H1 (cell line): ENCODE measurements around the gene NUTM2D. TPM values are rescaled to one million over a fixed set of nuclear protein-coding genes. Genes with fewer than 3 reads are reported as not detected.
"Not testable (repeated sequence)": the region's sequence is repeated elsewhere in the genome, so short reads cannot be mapped to it uniquely, and the experiment has no call there.

Experiments
- CTCF ChIA-PET: fragments of 300-600 bp; sonication (Branson Sonifier 250); formaldehyde crosslinking; loops from one replicate; lab custom pipeline; 2021; ENCODE audit not compliant: partially characterized antibody; lab: Charles Lee
- POLR2A ChIA-PET: fragments of 300-600 bp; sonication (Branson Sonifier 250); formaldehyde crosslinking; loops from one replicate; lab custom pipeline; 2021; ENCODE audit warnings: inconsistent platforms; ENCODE audit not compliant: partially characterized antibody; lab: Charles Lee
- DNase-seq, 2 experiments: peaks; one replicate each; pipeline versions ENCODE4 v3.0.0 to v3.0.0-alpha.2; 2010 to 2022; ENCODE audit warnings: low spot score in 2 of 2, low read depth in 1 of 2, mixed read lengths in 1 of 2
- FAIRE-seq: peaks from 2 replicates; lab custom pipeline; 2011; peaks lifted over from hg19 to GRCh38; lab: Jason Lieb, UNC
- H2AFZ ChIP-seq: 2 replicates; pipeline ENCODE4 v1.8.1; 2012; ENCODE audit warnings: low read length, inconsistent platforms
- H2AK5ac ChIP-seq: 2 replicates; pipeline ENCODE4 v1.6.1; 2013; ENCODE audit warnings: low read depth, low read length
- H2BK120ac ChIP-seq: replicated peaks from 2 replicates; pipeline ENCODE3; 2013; ENCODE audit warnings: low read depth, low read length, inconsistent platforms
- H2BK12ac ChIP-seq: 2 replicates; pipeline ENCODE4 v1.6.1; 2013; ENCODE audit warnings: low read depth, low read length
- H2BK15ac ChIP-seq: 2 replicates; pipeline ENCODE4 v1.6.1; 2013; ENCODE audit warnings: low read length
- H2BK20ac ChIP-seq: 2 replicates; pipeline ENCODE4 v1.6.1; 2013; ENCODE audit warnings: low read length
- H2BK5ac ChIP-seq: 2 replicates; pipeline ENCODE4 v1.6.1; 2013; ENCODE audit warnings: low read depth, low read length
- H3K14ac ChIP-seq: 2 replicates; pipeline ENCODE4 v1.6.1; 2013; ENCODE audit warnings: inconsistent platforms; ENCODE audit not compliant: insufficient read length
- H3K18ac ChIP-seq: 2 replicates; pipeline ENCODE4 v1.6.1; 2013; ENCODE audit warnings: low read length; ENCODE audit errors: extremely low read depth
- H3K23ac ChIP-seq: 2 replicates; pipeline ENCODE4 v1.6.1; 2013; ENCODE audit warnings: inconsistent platforms; ENCODE audit not compliant: insufficient read length
- H3K23me2 ChIP-seq: 2 replicates; pipeline ENCODE4 v1.6.1; 2013; ENCODE audit warnings: low read depth, low read length
- H3K27ac ChIP-seq: 2 replicates; pipeline ENCODE4 v1.6.1; 2011; ENCODE audit warnings: low read depth, low read length, inconsistent platforms
- H3K27me3 ChIP-seq, 4 experiments: replicated peaks in 1 of 4; 1 replicate in 1 of 4; 2 replicates in 3 of 4; pipeline versions ENCODE4 v1.6.1 to v1.8.1; 2011 to 2013; ENCODE audit warnings: low read length in 3 of 4, mild to moderate bottlenecking in 3 of 4, inconsistent platforms in 2 of 4, mixed read lengths in 2 of 4, moderate library complexity in 1 of 4; ENCODE audit not compliant: control insufficient read depth in 3 of 4, insufficient read depth in 3 of 4; ENCODE audit errors: extremely low read depth in 1 of 4
- H3K36me3 ChIP-seq, 4 experiments: 2 replicates each; pipeline versions ENCODE4 v1.6.1 to v1.8.1; 2011 to 2013; ENCODE audit warnings: mild to moderate bottlenecking in 4 of 4, low read length in 3 of 4, moderate library complexity in 2 of 4, control low read depth in 1 of 4, inconsistent platforms in 1 of 4; ENCODE audit not compliant: insufficient read depth in 4 of 4, control insufficient read depth in 2 of 4
- H3K4ac ChIP-seq: replicated peaks from 2 replicates; pipeline ENCODE3; 2013; ENCODE audit warnings: low read length, low read depth, mixed read lengths, inconsistent platforms; ENCODE audit not compliant: insufficient read length
- H3K4me1 ChIP-seq, 4 experiments: replicated peaks in 1 of 4; 1 replicate in 1 of 4; 2 replicates in 3 of 4; pipeline versions ENCODE4 v1.6.1 to v1.8.1; 2011 to 2013; ENCODE audit warnings: low read length in 3 of 4, inconsistent platforms in 2 of 4, mixed read lengths in 1 of 4; ENCODE audit not compliant: insufficient read depth in 4 of 4, control insufficient read depth in 3 of 4
- H3K4me2 ChIP-seq, 2 experiments: 2 replicates each; pipeline versions ENCODE4 v1.6.1 to v1.8.1; 2011 to 2013; ENCODE audit warnings: low read depth in 2 of 2, low read length in 2 of 2, control low read depth in 1 of 2, inconsistent platforms in 1 of 2, mild to moderate bottlenecking in 1 of 2; ENCODE audit not compliant: insufficient read depth in 1 of 2
- H3K4me3 ChIP-seq, 4 experiments: fragments of 200-600, 300-600 bp in 1 of 4; sonication (generic), shearing (Covaris generic), sonication (Bioruptor Twin) in 1 of 4; 2 replicates each; pipeline versions ENCODE4 v1.5.1 to v1.8.1; 2011 to 2016; ENCODE audit warnings: low read length in 4 of 4, low read depth in 3 of 4, control low read depth in 2 of 4, inconsistent platforms in 2 of 4, mild to moderate bottlenecking in 2 of 4, mixed read lengths in 1 of 4, moderate library complexity in 1 of 4; ENCODE audit not compliant: insufficient read depth in 2 of 4; ENCODE audit errors: extremely low read depth in 1 of 4
- H3K56ac ChIP-seq: replicated peaks from 2 replicates; pipeline ENCODE3; 2013; ENCODE audit warnings: low read depth, mild to moderate bottlenecking, mixed read lengths, low read length, inconsistent platforms; ENCODE audit not compliant: insufficient read length
- H3K79me1 ChIP-seq: 2 replicates; pipeline ENCODE4 v1.6.1; 2013; ENCODE audit warnings: low read depth, low read length, control low read depth
- H3K79me2 ChIP-seq, 2 experiments: 2 replicates each; pipeline versions ENCODE4 v1.6.1 to v1.8.1; 2012 to 2013; ENCODE audit warnings: low read length in 2 of 2, mild to moderate bottlenecking in 2 of 2, inconsistent platforms in 1 of 2; ENCODE audit not compliant: insufficient read depth in 2 of 2, control insufficient read depth in 1 of 2
- H3K9ac ChIP-seq, 4 experiments: replicated peaks in 1 of 4; 1 replicate in 1 of 4; 2 replicates in 3 of 4; pipeline versions ENCODE4 v1.6.1 to v1.8.1; 2011 to 2013; ENCODE audit warnings: low read depth in 3 of 4, low read length in 3 of 4, control low read depth in 2 of 4, mild to moderate bottlenecking in 2 of 4, moderate library complexity in 2 of 4, inconsistent platforms in 1 of 4; ENCODE audit errors: extremely low read depth in 1 of 4
- H3K9me3 ChIP-seq, 2 experiments: 2 replicates each; pipeline versions ENCODE4 v1.6.1 to v1.8.1; 2012 to 2013; ENCODE audit warnings: mild to moderate bottlenecking in 2 of 2, moderate library complexity in 2 of 2, control low read depth in 1 of 2, inconsistent platforms in 1 of 2, low read depth in 1 of 2, low read length in 1 of 2, mixed read lengths in 1 of 2; ENCODE audit not compliant: insufficient read depth in 2 of 2
- H4K20me1 ChIP-seq, 2 experiments: replicated peaks in 1 of 2; 2 replicates each; pipeline versions ENCODE3 to v1.8.1; 2011 to 2013; ENCODE audit warnings: inconsistent platforms in 2 of 2, low read length in 2 of 2, mild to moderate bottlenecking in 1 of 2; ENCODE audit not compliant: insufficient read depth in 2 of 2, control insufficient read depth in 1 of 2
- H4K5ac ChIP-seq: 2 replicates; pipeline ENCODE4 v1.6.1; 2013; ENCODE audit warnings: low read length, low read depth, mixed read lengths, inconsistent platforms; ENCODE audit not compliant: insufficient read length
- H4K8ac ChIP-seq: 2 replicates; pipeline ENCODE4 v1.8.0; 2013; ENCODE audit warnings: mild to moderate bottlenecking, moderate library complexity, low read length, inconsistent platforms; ENCODE audit not compliant: insufficient read depth; ENCODE audit errors: extremely low read depth
- H4K91ac ChIP-seq: replicated peaks from 2 replicates; pipeline ENCODE3; 2013; ENCODE audit warnings: low read length, mixed read lengths, inconsistent platforms; ENCODE audit not compliant: insufficient read length
- WGBS, 2 experiments: shearing (Covaris generic) in 1 of 2; methylation state at CpG; one replicate each; pipeline versions ENCODE4 v1.1.6 to v1.1.7; 2013 to 2015; ENCODE audit warnings: low lambda C conversion rate in 2 of 2, mixed read lengths in 2 of 2, inconsistent platforms in 1 of 2, low coverage in 1 of 2, missing lambda C conversion rate in 1 of 2; ENCODE audit not compliant: insufficient replicate concordance in 2 of 2, insufficient coverage in 1 of 2, insufficient read length in 1 of 2; ENCODE audit errors: extremely low coverage in 1 of 2, missing lambda C conversion rate in 1 of 2; 5-methylcytosine and 5-hydroxymethylcytosine counted together
- polyA plus RNA-seq, 7 experiments: library from polyadenylated mRNA; depleted of rRNA in 3 of 7; stranded (reverse) in 5 of 7; unstranded in 2 of 7; fragments of >200 nt in 5 of 7; fragments of 200-250 nt in 2 of 7; gene quantifications; 1 replicate in 5 of 7; 2 replicates in 1 of 7; 4 replicates in 1 of 7; pipeline versions ENCODE4 v1.2.1 to v1.2.3, GENCODE V29; 2011 to 2013; ENCODE audit warnings: missing spikeins in 2 of 7, mixed read lengths in 2 of 7
- total RNA-seq: library from RNA; stranded (reverse); fragmentation: NEBNext Ultra II Directional; extraction: Animal tissue kit (Norgen Biotek cat#: 25700); gene quantifications from 2 replicates; pipeline ENCODE4 v1.2.1, GENCODE V29; 2021

Gene NUTM2D
- total and polyA plus RNA-seq, 2 of the 8 experiments (the other 6 are each of a cell fraction or from before 2014, with no cell fraction given) = 0.76 to 2.2 TPM

GRCh38 chr10:87340411-87340810 lies 17.1 kb upstream of the NUTM2D start:
- H3K4me3 ChIP-seq = not testable (repeated sequence)

More at GRCh38 chr10:87340411-87340810, 17.1 kb upstream of the NUTM2D start:
- H2AFZ ChIP-seq, H2BK20ac ChIP-seq, H3K27me3 ChIP-seq, H3K9me3 ChIP-seq, H4K91ac ChIP-seq, H3K56ac ChIP-seq, H3K9ac ChIP-seq, H2BK5ac ChIP-seq, H4K20me1 ChIP-seq, H2AK5ac ChIP-seq, H3K36me3 ChIP-seq, H2BK12ac ChIP-seq, H2BK15ac ChIP-seq, H3K23ac ChIP-seq, H3K18ac ChIP-seq, H3K4ac ChIP-seq, H3K27ac ChIP-seq, H3K14ac ChIP-seq, CTCF ChIA-PET, FAIRE-seq, H3K4me2 ChIP-seq, H3K23me2 ChIP-seq, POLR2A ChIA-PET, H2BK120ac ChIP-seq, H3K4me1 ChIP-seq, H4K5ac ChIP-seq, DNase-seq, H3K79me1 ChIP-seq, H4K8ac ChIP-seq: not testable (repeated sequence)
- H3K79me2 ChIP-seq = peaks cover 0 to 13% of the 10 kb centered on the region in 2 experiments; a peak in 2 of 4 replicates
- 93% methylated on average over 3 of the region's 3 CpGs; no CpG with 5 or more reads in 1 of the 2 experiments for WGBS, 2 experiments
